T-cell (primary cell): ENCODE data around the gene AGAP1. TPM values are rescaled to one million over a fixed set of nuclear protein-coding genes. Genes with fewer than 3 reads are reported as not detected.

Experiments used
- ATAC-seq, 4 experiments: fragments of 200-7000 bp in 3 of 4; fragments of 150-1000 bp in 1 of 4; cut with Tn5 transposase; replicated peaks in 1 of 4; 1 replicate in 3 of 4; 2 replicates in 1 of 4; pipeline ENCODE4 v1.10.0; 2021; ENCODE audit warnings: moderate library complexity in 3 of 4, mild to moderate bottlenecking in 2 of 4, moderate number of reproducible peaks in 1 of 4
- CTCF ChIA-PET, 2 donors: fragments of 300-600 bp; sonication (Branson Sonifier 250); formaldehyde crosslinking; loops; one replicate each; lab custom pipeline; 2022; ENCODE audit warnings: antibody characterized with exemption in 2 of 2; lab: Charles Lee
- POLR2A ChIA-PET, 2 donors: fragments of 300-600 bp; sonication (Branson Sonifier 250); formaldehyde crosslinking; loops; one replicate each; lab custom pipeline; 2022; ENCODE audit warnings: antibody characterized with exemption in 2 of 2; lab: Charles Lee
- DNase-seq, 35 experiments: peaks; one replicate each; pipeline versions ENCODE4 v3.0.0 to v3.0.0-alpha.2; 2013 to 2023
- H3K27ac ChIP-seq: one replicate; pipeline ENCODE4 v1.5.1; 2013; ENCODE audit warnings: low read length
- H3K27me3 ChIP-seq, 2 experiments: replicated peaks in 1 of 2; 1 replicate in 1 of 2; 2 replicates in 1 of 2; pipeline versions ENCODE4 v1.6.1 to v1.7.0; 2013; ENCODE audit warnings: low read length in 1 of 2, mixed read lengths in 1 of 2; ENCODE audit not compliant: control insufficient read depth in 2 of 2, insufficient read depth in 2 of 2; ENCODE audit errors: extremely low read depth in 1 of 2
- H3K36me3 ChIP-seq, 2 donors: 1 replicate in 1 of 2; 2 replicates in 1 of 2; pipeline versions ENCODE4 v1.6.1 to v1.7.0; 2013; ENCODE audit warnings: low read length in 1 of 2; ENCODE audit not compliant: control insufficient read depth in 2 of 2, insufficient read depth in 1 of 2; ENCODE audit errors: extremely low read depth in 1 of 2
- H3K4me1 ChIP-seq, 2 experiments: 1 replicate in 1 of 2; 2 replicates in 1 of 2; pipeline versions ENCODE4 v1.6.1 to v1.7.0; 2013; ENCODE audit warnings: low read length in 2 of 2, mixed read lengths in 1 of 2; ENCODE audit not compliant: insufficient read depth in 2 of 2, control insufficient read depth in 1 of 2; ENCODE audit errors: extremely low read depth in 1 of 2
- H3K4me3 ChIP-seq, 2 donors: 1 replicate in 1 of 2; 2 replicates in 1 of 2; pipeline versions ENCODE4 v1.5.1 to v1.7.0; 2013; ENCODE audit warnings: mild to moderate bottlenecking in 2 of 2, low read length in 1 of 2, moderate library complexity in 1 of 2; ENCODE audit not compliant: control insufficient read depth in 1 of 2; ENCODE audit errors: extremely low read depth in 1 of 2
- H3K9me3 ChIP-seq: 2 replicates; pipeline ENCODE4 v1.7.0; 2013
- H3K27ac Mint-ChIP-seq, 2 donors: one replicate each; pipeline ENCODE4 v1.8.0; 2020 to 2021; ENCODE audit warnings: mild to moderate bottlenecking in 2 of 2, mixed read lengths in 2 of 2
- H3K27me3 Mint-ChIP-seq, 2 donors: one replicate each; pipeline ENCODE4 v1.8.0; 2021 to 2022; ENCODE audit warnings: mixed read lengths in 2 of 2
- H3K36me3 Mint-ChIP-seq: one replicate; pipeline ENCODE4 v1.8.0; 2021; ENCODE audit warnings: mixed read lengths
- H3K4me1 Mint-ChIP-seq, 3 donors: one replicate each; pipeline ENCODE4 v1.8.0; 2020 to 2022; ENCODE audit warnings: mixed read lengths in 3 of 3, mild to moderate bottlenecking in 1 of 3
- H3K4me3 Mint-ChIP-seq, 3 donors: one replicate each; pipeline ENCODE4 v1.8.0; 2020 to 2022; ENCODE audit warnings: mild to moderate bottlenecking in 3 of 3, mixed read lengths in 3 of 3, moderate library complexity in 3 of 3
- H3K9me3 Mint-ChIP-seq, 3 donors: one replicate each; pipeline ENCODE4 v1.8.0; 2020 to 2022; ENCODE audit warnings: mixed read lengths in 3 of 3
- WGBS: methylation state at CpG from one replicate; pipeline ENCODE4 v1.1.5; 2013; ENCODE audit warnings: missing lambda C conversion rate; ENCODE audit not compliant: insufficient coverage; 5-methylcytosine and 5-hydroxymethylcytosine counted together
- total RNA-seq, 35 experiments: library from RNA in 6 of 35; stranded (reverse) in 6 of 35; fragments of 120-200 nt in 1 of 35; gene quantifications; one replicate each; pipeline versions ENCODE4 v1.2.1 to v1.2.4 and lab custom pipeline; 2013 to 2026

Gene AGAP1
- total RNA-seq, 5 donors from 2014 or later (not counting 1 experiment from before 2014, with no cell fraction given), result 3.9 to 15.6 (median 5.2) TPM

GRCh38 chr2:235695602-235695895 lies 201.7 kb downstream of the AGAP1 start:
- H3K9me3 Mint-ChIP-seq, result no peaks in the 10 kb centered on the region
- no peaks in the 10 kb centered on the region for H3K36me3 Mint-ChIP-seq
- H3K27me3 Mint-ChIP-seq, result peaks cover 0 to 2% of the 10 kb centered on the region in 2 donors
- no peaks in the 10 kb centered on the region for H3K36me3 ChIP-seq
- no peak overlapping the region for H3K27ac ChIP-seq
- POLR2A ChIA-PET, result no interaction called here
- 80% methylated on average over 2 of the region's 3 CpGs for WGBS
- peaks cover 0 to 2% of the 10 kb centered on the region in 2 experiments for H3K4me1 ChIP-seq
- H3K4me3 ChIP-seq, result no peak overlapping the region
- H3K27me3 ChIP-seq, result peaks cover 0 to 14% of the 10 kb centered on the region in 2 experiments
- no peak for ATAC-seq
- H3K4me3 Mint-ChIP-seq, result no peak overlapping the region
- H3K9me3 ChIP-seq, result no peaks in the 10 kb centered on the region
- no peaks in the 10 kb centered on the region for H3K4me1 Mint-ChIP-seq
- no peak for DNase-seq
- H3K27ac Mint-ChIP-seq, result no peak overlapping the region
- CTCF ChIA-PET, result no interaction called here

GRCh38 chr2:235697041-235697440 lies 203.2 kb downstream of the AGAP1 start:
- H3K27ac ChIP-seq, result no peak overlapping the region
- no peak overlapping the region for H3K4me3 ChIP-seq
- H3K9me3 Mint-ChIP-seq, result no peaks in the 10 kb centered on the region

GRCh38 chr2:235698028-235698427 lies 204.2 kb downstream of the AGAP1 start:
- no peak overlapping the region for H3K4me3 ChIP-seq
- H3K27ac Mint-ChIP-seq, result no peak overlapping the region
- no peaks in the 10 kb centered on the region for H3K36me3 Mint-ChIP-seq
- H3K27me3 ChIP-seq, result peaks cover 0 to 10% of the 10 kb centered on the region in 2 experiments
- H3K4me1 ChIP-seq, result peaks cover 0 to 4% of the 10 kb centered on the region in 2 experiments
- H3K9me3 Mint-ChIP-seq, result no peaks in the 10 kb centered on the region
- peaks cover 3 to 4% of the 10 kb centered on the region in 2 donors for H3K27me3 Mint-ChIP-seq
- ATAC-seq, result no peak
- WGBS, result 81% methylated on average over 6 of the region's 9 CpGs
- H3K36me3 ChIP-seq, result no peaks in the 10 kb centered on the region
- H3K9me3 ChIP-seq, result no peaks in the 10 kb centered on the region
- CTCF ChIA-PET, result interaction anchor here in 1 of 2 donors (0.5 kb wide), 1 partner anchor 48 kb away, joined by 5 read pairs; no protein-coding TSS in a partner anchor
- no peak for DNase-seq
- POLR2A ChIA-PET, result no interaction called here
- no peak overlapping the region for H3K4me3 Mint-ChIP-seq
- H3K27ac ChIP-seq, result no peak overlapping the region
- no peaks in the 10 kb centered on the region for H3K4me1 Mint-ChIP-seq

More at GRCh38 chr2:235697041-235697440, 203.2 kb downstream of the AGAP1 start:
- ATAC-seq, result no peak
- ChIA-PET POLR2A (no interaction called here), CTCF (interaction anchor here in 1 of 2 donors (0.7 kb wide), 1 partner anchor 107 kb away, joined by 3 read pairs; no protein-coding TSS in a partner anchor)
- H3K4me3 Mint-ChIP-seq, result no peak overlapping the region
- WGBS, result 81% methylated on average over 5 of the region's 8 CpGs
- peaks cover 0 to 4% of the 10 kb centered on the region in 2 donors for H3K27me3 Mint-ChIP-seq
- Histone ChIP-seq H3K4me1 (peaks cover 0 to 2% of the 10 kb centered on the region in 2 experiments), H3K27me3 (peaks cover 0 to 14% of the 10 kb centered on the region in 2 experiments), H3K9me3 (no peaks in the 10 kb centered on the region), H3K36me3 (no peaks in the 10 kb centered on the region)
- no peak for DNase-seq
- no peak overlapping the region for H3K27ac Mint-ChIP-seq
- H3K4me1 Mint-ChIP-seq, result no peaks in the 10 kb centered on the region
- H3K36me3 Mint-ChIP-seq, result no peaks in the 10 kb centered on the region

GRCh38 chr2:235698491-235698890 lies 204.6 kb downstream of the AGAP1 start:
- H3K36me3 ChIP-seq, result no peaks in the 10 kb centered on the region
- Mint-ChIP-seq H3K9me3 (no peaks in the 10 kb centered on the region), H3K27ac (no peak overlapping the region), H3K4me1 (no peaks in the 10 kb centered on the region), H3K36me3 (no peaks in the 10 kb centered on the region), H3K27me3 (peaks cover 3 to 4% of the 10 kb centered on the region in 2 donors), H3K4me3 (no peak overlapping the region)
- DNase-seq, result no peak
- ChIA-PET CTCF (interaction anchor here in 1 of 2 donors (0.5 kb wide), 1 partner anchor 48 kb away, joined by 5 read pairs; no protein-coding TSS in a partner anchor), POLR2A (no interaction called here)
- H3K4me3 ChIP-seq, result no peak overlapping the region
- peaks cover 0 to 4% of the 10 kb centered on the region in 2 experiments for H3K4me1 ChIP-seq
- H3K27ac ChIP-seq, result no peak overlapping the region
- peaks cover 0 to 7% of the 10 kb centered on the region in 2 experiments for H3K27me3 ChIP-seq
- ATAC-seq, result no peak
- WGBS, result 100% methylated on average over 1 of the region's 7 CpGs
- H3K9me3 ChIP-seq, result no peaks in the 10 kb centered on the region

- H3K4me3 Mint-ChIP-seq, result no peak overlapping the region
- H3K4me1 Mint-ChIP-seq, result no peaks in the 10 kb centered on the region
- H3K27ac Mint-ChIP-seq, result no peak overlapping the region
- no peaks in the 10 kb centered on the region for H3K36me3 Mint-ChIP-seq
- H3K4me3 ChIP-seq, result no peak overlapping the region
- no peaks in the 10 kb centered on the region for H3K9me3 ChIP-seq
- H3K9me3 Mint-ChIP-seq, result no peaks in the 10 kb centered on the region
- H3K27me3 Mint-ChIP-seq, result peaks cover 3 to 10% of the 10 kb centered on the region in 2 donors
- ChIA-PET POLR2A (no interaction called here), CTCF (interaction anchor here in 1 of 2 donors (0.6 kb wide), 1 partner anchor 703 kb away, joined by 7 read pairs; no protein-coding TSS in a partner anchor)
- no peaks in the 10 kb centered on the region for H3K36me3 ChIP-seq
- 85% methylated on average over 5 of the region's 5 CpGs for WGBS
- peaks cover 0 to 7% of the 10 kb centered on the region in 2 experiments for H3K27me3 ChIP-seq
- H3K4me1 ChIP-seq, result peaks cover 0 to 4% of the 10 kb centered on the region in 2 experiments
- ATAC-seq (no peak), DNase-seq (no peak)
- H3K27ac ChIP-seq, result no peak overlapping the region
These were observed 205.7 kb downstream of the AGAP1 start for GRCh38 chr2:235699576-235699975.

- no peaks in the 10 kb centered on the region for H3K4me1 Mint-ChIP-seq
- DNase-seq, result no peak
- H3K4me3 Mint-ChIP-seq, result no peak overlapping the region
- ChIA-PET CTCF (no interaction called here), POLR2A (no interaction called here)
- peaks cover 0 to 4% of the 10 kb centered on the region in 2 experiments for H3K4me1 ChIP-seq
- no peaks in the 10 kb centered on the region for H3K36me3 Mint-ChIP-seq
- no peak for ATAC-seq
- H3K27me3 Mint-ChIP-seq, result peaks cover 3 to 10% of the 10 kb centered on the region in 2 donors
- H3K27me3 ChIP-seq, result peaks cover 0 to 4% of the 10 kb centered on the region in 2 experiments
- no peak overlapping the region for H3K27ac Mint-ChIP-seq
- no peak overlapping the region for H3K27ac ChIP-seq
- H3K9me3 Mint-ChIP-seq, result no peaks in the 10 kb centered on the region
- WGBS, result 63% methylated on average over 7 of the region's 13 CpGs
- no peaks in the 10 kb centered on the region for H3K9me3 ChIP-seq
- H3K36me3 ChIP-seq, result no peaks in the 10 kb centered on the region
- H3K4me3 ChIP-seq, result no peak overlapping the region
These were observed 207.6 kb downstream of the AGAP1 start for GRCh38 chr2:235701206-235701981.
